HG03196 (cell line): Measurements from ENCODE around the gene TBC1D9.

ENCODE experiments used
- ATAC-seq: cut with Tn5 transposase; IDR thresholded peaks from one replicate; pipeline ENCODE4 v1.9.1; 2021; ENCODE audit not compliant: unreplicated experiment

Gene TBC1D9

DNA sequence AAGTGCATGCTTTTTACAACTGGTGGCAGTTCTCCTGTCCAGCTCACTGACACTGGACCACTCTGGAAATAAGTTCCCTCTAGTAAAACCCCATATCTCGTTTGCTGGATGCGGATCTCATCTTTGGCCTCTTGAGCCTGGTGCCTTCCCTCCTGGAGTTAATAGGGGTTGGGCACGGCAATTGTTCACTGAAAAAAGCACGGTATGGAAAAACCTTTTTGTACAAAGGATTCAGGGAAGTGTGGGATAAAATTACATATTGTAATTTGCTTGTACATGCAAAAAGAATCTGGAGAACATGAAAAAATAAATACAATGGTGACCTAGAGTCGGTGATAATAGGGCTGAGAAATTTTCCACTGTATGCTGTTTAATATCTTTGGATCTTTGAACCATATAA, 30.6 kb downstream of the TBC1D9 start:
- ATAC-seq = no peak

DNA sequence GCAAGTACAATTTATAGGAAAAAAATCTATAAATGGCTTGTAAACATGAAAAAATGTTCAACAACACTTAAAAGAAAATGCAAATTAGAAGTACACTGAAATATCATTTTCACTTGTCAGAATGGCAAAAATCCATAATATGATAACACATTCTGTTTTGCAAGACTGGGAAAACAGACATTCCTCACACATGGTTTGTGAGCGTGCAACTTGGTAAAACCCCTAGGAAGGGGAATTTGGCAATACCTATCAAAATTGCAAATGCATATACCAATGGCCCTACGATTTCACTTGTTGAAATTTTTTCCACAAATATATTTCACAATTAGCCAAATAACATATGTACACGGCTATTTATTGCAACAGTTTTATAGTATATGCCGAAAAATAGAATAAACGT, 31.4 kb downstream of the TBC1D9 start:
- no peak for ATAC-seq

DNA sequence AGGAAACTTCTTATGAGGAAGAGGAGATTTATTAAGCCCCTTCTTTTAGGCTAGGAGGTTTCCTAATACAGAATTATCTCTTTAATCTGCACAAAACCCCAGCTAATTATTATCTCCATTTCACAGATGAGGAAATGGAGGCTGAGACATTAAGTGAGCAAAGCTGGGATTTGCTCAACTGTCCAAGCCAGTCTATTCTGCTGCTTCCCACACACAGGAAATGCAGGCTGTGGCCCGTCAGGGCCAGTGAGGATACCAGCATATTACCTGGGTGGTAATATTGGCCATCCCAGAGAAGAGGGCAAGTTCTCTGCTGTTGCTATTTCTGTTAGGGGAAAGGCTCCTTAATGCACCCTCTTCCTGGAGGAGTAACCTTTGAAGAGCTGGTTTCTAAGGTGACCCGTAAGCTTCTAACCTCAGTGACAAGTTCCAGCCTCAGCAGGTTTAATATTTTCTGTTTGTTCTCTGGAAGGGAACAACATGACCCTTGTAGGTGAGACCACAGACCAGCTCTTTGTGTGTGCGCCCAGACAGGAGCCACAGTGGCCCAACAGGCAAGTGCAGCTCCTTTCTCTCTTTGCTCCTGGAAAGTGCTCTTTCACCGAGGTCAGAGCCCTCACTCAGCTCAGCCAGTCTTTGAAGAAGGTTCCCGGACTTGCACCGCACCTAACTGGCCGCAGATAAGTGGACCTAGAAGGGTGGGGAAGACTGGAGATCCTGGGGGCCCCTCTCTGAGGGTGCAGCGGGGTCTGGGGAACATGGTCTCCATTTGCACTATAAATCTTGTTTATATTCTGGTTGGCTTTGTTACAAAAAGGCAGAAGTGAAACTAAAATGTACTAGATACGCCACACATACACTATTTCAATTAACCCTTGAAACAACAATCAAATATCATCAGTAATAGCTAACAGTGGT, 35.5 kb downstream of the TBC1D9 start:
- ATAC-seq = peak; percentile 36

DNA sequence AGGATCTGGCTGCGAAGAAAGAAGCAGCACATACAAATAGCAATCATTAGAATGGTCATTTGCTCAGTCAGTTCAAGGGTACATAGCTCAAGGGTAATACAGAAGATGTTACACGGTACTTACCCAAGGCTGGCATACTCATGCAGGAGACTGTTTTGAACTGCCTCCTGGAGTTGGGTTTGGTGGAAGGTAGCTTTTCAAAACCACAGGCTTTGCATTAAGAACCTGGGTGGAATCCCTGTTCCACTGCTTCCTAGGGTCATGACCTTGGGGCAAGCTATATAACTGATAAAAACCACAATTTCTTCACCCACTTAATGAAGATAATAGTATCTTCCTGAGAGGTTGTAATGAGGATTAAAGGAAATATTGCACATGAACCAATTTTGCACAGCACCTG, 36.5 kb downstream of the TBC1D9 start:
- ATAC-seq = peak; percentile 63

DNA sequence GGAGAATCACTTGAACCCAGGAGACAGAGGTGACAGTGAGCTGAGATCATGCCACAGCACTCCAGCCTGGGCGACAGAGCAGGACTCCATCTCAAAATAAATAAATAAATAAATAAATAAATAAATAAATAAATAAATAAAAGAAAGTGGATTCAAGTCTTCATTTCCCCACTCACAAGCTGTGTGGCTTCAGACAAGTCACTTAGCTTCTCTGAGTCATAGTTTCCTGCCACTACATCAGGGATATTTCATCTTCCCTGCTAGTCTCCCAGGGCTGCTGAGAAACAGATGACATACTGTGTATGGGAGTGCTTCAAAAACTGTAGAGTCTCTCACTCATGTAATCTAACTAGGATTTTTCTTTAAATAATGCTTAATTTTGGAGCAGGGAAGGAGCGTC, 37.2 kb downstream of the TBC1D9 start:
- no peak for ATAC-seq

DNA sequence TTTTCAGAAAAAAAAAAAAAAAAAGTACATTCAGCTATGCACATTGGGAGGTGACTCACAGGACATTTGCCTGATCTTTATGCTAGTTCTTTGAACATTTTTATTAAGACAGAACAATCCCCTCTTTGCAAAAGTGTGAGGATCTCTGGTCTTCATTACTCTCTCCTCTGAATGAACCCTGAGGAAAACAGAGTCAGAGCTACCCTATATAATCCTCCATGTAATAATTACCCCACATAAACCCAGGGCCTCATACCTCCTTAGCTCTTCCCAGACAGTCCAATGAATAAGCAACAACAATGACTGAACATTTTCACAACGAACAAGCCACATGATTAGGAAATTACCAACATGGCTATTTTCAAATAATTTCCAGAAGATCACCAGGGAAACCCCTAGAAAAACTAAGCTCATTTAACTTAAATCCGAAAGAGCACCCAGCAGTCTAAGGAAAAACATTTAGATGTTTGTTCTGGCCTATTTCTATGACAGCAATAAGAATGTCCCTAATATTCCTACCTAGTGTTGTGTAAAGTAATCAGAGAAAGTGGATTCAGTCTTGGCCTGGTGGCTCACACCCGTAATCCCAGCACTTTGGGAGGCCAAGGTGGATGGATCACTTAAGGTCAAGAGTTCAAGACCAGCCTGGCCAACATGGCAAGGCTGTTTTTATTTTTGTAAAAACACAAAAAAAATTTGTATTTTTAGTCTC, 37.8 kb downstream of the TBC1D9 start:
- ATAC-seq = no peak

DNA sequence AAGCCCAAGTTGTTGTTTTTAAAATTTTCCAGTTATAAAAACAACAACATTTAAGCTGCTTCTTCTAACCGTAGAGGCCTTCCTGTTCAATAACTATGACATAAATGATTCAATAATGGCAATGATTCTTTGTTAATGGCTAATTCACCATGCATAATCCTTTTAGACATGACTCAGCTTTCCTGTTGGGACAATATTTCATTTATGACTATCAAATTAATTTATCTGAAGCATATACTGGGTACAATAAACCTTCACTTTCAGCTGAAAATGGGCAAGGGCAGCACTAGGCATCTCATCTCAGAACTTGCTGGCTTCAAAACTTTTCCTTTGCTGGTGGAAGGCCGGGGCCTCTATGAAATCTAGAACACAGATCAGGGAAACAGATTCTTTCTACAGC, 38.9 kb downstream of the TBC1D9 start:
- no peak for ATAC-seq

DNA sequence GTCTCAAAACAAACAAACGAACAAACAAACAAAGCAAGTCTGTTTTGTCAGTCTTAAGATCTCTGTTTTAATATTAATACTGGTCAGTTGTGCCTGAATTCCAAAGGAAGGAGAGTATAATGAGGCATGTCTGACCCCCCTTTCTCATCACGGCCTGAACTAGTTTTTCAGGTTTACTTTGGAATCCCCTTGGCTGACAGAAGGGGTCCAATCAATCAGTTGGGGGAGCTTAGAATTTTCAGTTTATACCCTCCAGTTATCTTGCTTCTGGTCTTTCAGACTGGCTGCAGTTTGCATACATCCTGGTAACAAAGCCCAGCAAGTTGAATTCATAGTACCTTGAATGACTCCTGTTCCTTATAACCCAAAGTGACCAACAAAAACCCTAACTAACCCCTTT, 41.1 kb downstream of the TBC1D9 start:
- ATAC-seq = no peak

DNA sequence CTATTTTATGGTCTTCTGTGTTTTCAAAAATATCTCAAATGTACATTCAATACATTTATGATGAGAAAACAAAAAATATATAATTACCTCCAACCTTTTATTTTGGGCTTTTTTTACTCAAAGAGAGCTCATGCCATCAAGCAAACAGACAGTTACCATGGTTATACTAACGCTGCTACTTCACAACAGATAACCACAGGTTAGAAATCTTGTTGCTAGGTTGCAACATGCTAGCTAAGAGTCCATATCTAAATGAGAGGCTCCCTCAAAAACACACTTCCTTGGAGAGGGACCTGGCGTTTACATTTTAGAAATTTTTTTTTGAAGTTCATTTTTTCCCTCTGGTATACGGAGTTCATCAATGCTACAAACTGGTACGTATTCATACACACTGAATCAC, 44.3 kb downstream of the TBC1D9 start:
- no peak for ATAC-seq

DNA sequence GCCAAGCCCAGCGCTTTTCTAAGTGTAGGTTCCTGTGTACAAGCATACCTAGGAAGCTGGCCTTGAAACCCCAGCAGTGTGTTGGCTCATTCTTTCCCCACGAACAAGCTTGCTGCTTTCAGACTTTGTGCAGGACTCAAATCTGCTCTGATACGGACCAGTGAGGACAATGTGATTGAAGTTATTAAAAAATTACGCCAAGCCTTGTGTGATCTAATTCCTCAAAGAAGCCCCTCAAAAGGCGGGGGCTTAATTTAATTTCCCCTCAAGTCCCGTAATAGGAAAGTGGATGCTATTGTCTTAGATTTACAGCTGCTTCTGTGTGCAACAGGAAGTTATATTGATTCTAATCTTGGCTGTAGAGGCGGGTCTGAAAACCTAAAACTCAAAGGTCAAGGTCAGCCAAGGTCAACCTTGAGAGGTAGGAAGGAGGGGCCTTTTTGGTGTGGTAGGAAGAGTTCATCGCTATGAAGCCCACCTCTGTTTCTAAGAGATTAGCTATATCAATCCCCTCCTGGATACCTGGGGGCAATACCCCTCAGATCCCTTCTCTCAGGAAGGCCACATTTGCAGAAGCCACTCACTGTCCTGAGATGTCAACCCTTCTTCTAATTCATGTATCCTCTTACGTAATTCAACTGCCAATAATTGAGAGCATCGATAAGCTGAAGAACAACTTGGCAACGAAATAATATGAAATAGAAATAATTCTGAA, 45.1 kb downstream of the TBC1D9 start:
- no peak for ATAC-seq

DNA sequence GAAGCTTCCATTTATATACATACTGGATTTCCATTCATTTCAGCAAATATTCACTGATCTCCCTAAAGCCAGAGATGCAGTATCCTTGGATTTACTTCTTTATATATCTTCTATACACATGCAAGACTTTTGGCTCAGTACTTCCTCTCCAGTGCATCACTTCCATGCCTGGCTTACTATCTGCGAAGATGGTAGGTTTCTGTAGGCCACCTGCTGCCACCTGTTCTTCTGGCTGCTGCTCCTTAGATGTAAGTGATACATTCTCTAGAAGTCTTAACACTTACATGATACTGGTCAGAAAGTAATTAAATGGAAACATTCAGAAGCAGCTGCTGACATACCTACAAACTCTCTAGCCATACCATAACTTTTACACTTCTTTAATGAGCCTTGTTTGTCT, 48.9 kb downstream of the TBC1D9 start:
- no peak for ATAC-seq

DNA sequence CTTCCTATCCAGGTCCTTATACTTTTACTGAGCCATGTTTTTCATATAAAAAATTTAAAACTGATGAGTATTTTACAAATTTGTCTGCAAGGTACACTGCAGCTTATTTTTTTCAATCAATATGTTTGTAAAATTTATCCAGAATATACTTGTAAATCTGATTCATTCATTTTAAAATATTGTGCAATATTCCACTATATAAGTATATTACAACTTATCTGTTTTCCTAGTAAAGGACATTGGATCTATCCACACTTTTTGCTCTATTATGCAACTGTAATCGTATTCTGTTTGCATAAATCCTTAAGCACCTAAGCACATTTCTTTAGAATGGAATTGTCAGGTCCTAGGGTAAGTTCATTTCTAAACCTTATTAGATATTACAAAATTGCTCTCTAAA, 49.5 kb downstream of the TBC1D9 start:
- ATAC-seq = no peak

DNA sequence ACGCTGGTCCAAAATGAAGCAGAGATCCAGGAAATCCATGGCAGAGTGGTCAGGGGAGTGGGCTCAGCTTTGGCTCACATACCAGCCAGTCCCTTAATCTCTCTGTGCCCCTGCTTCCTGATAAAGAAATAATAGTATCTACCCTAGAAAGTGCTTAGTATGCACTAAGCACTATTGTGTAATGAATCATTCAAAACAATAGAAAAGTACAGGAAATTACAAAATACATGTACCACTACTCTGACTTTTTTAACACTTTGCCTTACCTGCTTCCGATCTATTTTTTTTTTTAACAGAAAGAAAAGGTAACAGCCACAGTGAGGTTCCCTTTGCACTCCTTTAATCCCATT, 49.9 kb downstream of the TBC1D9 start:
- no peak for ATAC-seq

DNA sequence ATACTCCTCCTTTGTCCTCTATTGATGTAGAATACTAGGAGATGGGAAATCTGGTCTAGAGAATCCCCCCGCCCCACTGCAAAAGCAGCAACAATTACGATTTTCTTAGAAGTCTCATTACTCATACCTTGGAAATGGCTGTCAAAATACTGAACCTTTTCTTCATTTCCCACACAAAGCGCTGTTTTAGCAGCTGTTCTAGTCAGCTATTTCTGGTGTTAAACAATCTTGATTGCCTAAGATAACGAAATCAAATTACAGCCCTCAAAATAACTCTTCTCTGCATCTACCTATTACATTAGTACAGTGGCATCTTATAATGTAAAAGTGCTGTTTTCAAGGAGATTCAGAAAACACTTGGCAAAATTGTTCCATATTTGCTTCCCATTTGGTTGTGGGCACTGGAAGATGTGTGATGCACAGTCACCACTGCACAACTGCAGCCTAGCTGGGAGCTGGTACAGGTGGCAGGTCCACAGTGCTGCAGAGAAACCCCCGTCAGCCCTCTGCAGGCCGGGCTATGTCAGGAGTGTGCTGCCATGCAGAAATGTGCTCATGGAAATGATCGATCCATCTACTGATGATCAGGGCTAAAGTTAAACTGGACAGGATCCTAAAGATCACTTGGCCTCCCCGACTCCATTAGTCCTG, 50.4 kb downstream of the TBC1D9 start:
- ATAC-seq = no peak

DNA sequence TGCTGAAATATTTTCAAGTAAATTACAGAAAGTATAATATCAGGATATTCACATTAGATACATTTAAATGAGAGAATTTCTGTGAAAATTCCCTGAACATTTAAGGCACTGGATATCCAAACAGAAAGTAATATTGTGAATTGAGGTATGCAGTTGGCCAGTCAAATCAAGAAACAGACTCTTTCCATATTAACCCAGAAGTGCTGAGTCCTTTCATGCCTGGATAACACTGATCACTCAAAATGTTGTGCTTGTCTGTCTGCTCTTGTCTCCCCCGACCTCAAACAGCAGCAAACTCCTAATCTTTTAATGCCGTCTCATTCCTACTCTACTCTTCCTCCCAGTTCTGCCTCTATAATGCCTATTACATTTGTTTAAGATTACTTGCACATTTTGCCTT, 51.2 kb downstream of the TBC1D9 start:
- peak; percentile 71 for ATAC-seq

DNA sequence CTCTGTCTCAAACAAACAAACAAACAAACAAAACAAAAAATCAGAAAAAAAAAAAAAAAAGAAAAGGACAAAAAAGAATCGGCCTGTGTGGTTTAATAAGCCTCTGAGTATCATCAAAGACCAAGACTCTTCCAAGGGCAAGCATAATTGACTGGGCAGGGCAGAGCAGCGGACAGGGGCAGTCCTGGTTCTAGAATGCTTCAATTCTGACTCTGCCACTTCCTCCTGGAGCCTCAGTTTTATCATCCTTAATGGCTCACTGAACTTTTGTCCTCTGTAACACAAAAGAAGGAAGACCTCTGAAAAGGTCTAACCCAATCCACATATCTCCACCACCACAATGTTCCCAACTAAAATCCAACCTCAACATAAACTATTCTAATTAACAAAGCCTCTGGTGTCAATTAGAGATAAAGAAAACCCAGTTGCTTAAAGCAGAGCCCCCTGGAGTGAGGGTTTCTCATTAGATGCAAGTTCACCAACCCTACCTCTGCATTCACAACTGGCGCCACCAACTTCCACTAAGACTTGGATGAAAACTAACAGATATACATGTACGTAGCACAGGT, 51.7 kb downstream of the TBC1D9 start:
- no peak for ATAC-seq

DNA sequence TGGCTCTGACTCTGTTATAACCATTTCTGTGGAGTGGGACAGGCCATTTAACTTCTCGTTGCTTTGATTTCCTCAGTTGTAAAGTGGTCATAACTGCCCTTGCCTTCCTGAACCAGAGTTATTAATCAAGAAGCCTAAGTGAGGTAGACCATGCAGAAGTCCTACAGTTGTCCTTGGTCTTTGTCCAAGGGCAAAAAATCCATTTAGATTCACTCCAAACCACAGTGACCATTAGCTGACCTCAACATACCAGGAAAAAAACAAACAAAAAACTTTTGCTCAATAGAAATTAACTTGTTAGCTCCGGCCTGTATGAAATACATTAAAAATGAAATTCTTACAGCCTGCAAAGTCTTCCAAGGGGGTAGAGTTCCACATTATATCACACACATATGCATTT, 52.7 kb downstream of the TBC1D9 start:
- no peak for ATAC-seq

DNA sequence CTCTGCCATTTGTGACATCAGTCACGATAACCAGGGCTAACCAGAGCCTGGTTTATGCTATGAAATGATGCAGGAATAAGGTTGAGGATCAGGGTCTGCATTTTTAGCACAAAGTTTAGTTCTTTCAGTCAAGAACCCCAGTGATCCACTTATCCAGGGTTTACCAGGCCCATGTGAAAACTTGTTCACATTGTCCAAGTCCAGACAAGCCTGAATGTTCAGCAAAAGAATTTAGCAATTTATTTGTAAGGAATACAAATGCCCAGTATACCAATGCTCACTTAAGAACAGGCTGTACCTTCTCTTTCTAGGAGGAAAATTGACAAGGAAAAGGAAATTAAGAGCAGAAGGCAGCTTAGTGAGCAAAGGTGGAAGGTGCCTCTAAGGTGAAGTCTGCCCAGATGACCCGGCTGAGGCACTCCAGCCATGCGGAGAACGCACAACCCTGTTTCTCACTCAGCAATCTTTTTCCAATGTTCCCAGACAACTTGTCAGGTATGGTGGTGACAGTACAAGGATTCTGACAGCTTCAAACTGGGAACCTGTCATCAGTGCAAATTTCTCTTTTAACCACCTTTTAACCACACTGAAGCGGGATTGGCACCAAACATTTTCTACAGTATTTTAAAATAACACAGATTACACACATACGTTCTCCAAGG, 54.0 kb downstream of the TBC1D9 start:
- no peak for ATAC-seq

DNA sequence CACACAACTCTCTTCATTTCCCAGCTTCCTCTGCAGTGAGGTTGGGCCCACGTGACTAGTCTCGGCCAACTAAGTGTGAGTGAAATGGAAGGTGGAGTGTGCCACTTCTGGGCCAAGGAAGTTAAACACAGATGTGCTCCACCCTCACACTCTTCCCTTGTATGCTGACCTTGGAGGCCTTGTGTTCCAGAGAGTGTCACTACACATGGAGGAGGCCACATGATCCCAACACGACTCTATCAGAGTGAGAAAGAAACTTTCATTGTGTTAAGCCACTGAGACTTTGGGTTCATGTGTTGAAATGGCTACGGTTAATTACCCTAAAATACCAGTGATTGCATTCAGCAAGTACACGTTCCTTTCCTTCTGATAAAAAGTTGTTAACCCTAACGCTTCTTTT, 55.1 kb downstream of the TBC1D9 start:
- no peak for ATAC-seq

DNA sequence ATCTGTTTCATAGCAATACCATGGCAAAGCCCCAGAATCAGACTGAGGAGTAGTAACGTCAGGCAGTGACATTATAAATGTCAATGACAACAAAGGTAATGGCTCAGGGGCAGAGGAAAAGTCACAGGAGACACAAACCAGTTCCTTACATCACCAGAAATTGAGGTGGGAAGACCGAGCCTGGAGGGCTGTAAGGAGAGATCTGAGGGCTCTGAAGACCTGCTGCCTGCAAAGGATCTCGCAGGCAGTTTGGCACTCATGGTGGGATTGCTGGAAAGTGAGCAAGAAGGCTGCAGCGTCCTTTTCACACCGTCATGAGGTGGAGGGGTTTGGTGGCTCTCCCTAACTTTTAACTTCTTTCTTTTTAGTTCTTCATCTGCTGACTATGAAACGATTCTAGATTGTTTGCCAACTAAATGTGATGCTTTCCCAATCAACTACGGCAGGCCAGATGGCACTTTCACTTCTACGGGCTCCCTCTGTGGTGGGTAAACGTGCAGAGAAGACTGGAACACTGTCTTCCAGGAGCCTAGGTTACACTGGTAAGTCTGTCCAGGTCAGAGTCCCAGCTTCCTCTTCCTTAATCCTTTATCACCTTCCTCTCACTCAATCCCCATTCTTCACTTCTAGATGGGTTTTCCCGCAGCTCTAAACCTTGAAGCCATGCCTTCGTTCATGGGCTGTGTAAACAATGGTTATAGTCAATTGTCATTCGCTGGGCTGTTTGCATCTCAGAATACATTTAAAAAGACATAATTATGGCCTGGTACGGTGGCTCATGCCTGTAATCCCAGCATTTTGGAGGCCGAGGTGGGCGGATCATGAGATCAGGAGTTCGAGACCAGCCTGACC, 58.2 kb downstream of the TBC1D9 start:
- ATAC-seq = no peak
